GM12878 (cell line): Measurements from ENCODE around the gene SEMA3C.

ENCODE experiments used
- BACH1 ChIP-seq: fragments of 450-650 bp; IDR thresholded peaks from 2 replicates; pipeline ENCODE4 v1.6.1; 2017; ENCODE audit warnings: mild to moderate bottlenecking, borderline replicate concordance
- EP300 ChIP-seq, 2 experiments: fragments of 150-350 bp in 1 of 2; IDR thresholded peaks; 2 replicates each; pipeline ENCODE4 v1.6.1; 2011 to 2012; ENCODE audit warnings: low read depth in 2 of 2, low read length in 2 of 2, borderline replicate concordance in 1 of 2, improper control_type of control experiment in 1 of 2, inconsistent platforms in 1 of 2; ENCODE audit not compliant: control insufficient read depth in 1 of 2
- MYC ChIP-seq: IDR thresholded peaks from 2 replicates; pipeline ENCODE4 v1.6.1; 2011; ENCODE audit warnings: mild to moderate bottlenecking, low read length, moderate library complexity, inconsistent platforms; ENCODE audit not compliant: insufficient read depth, insufficient replicate concordance, insufficient read length, severe bottlenecking
- RFX5 ChIP-seq: IDR thresholded peaks from 2 replicates; pipeline ENCODE4 v1.6.1; 2011; ENCODE audit warnings: low read depth, low read length, improper control_type of control experiment
- YY1 ChIP-seq: IDR thresholded peaks from 2 replicates; pipeline ENCODE4 v1.6.1; 2011; ENCODE audit warnings: low read depth, mild to moderate bottlenecking, low read length
- TF ChIP-seq, protein P1 (sequence below), 3 experiments: IDR thresholded peaks in 2 of 3; conservative IDR thresholded peaks in 1 of 3; 2 replicates each; pipeline ENCODE4 v1.5.1; 2011; ENCODE audit warnings: low read depth in 3 of 3, low read length in 3 of 3, mild to moderate bottlenecking in 3 of 3, control low read depth in 2 of 3, moderate library complexity in 2 of 3, inconsistent platforms in 1 of 3, mixed read lengths in 1 of 3; ENCODE audit not compliant: control insufficient read depth in 2 of 3, insufficient read depth in 1 of 3; ENCODE audit errors: extremely low read depth in 1 of 3

DNA sequence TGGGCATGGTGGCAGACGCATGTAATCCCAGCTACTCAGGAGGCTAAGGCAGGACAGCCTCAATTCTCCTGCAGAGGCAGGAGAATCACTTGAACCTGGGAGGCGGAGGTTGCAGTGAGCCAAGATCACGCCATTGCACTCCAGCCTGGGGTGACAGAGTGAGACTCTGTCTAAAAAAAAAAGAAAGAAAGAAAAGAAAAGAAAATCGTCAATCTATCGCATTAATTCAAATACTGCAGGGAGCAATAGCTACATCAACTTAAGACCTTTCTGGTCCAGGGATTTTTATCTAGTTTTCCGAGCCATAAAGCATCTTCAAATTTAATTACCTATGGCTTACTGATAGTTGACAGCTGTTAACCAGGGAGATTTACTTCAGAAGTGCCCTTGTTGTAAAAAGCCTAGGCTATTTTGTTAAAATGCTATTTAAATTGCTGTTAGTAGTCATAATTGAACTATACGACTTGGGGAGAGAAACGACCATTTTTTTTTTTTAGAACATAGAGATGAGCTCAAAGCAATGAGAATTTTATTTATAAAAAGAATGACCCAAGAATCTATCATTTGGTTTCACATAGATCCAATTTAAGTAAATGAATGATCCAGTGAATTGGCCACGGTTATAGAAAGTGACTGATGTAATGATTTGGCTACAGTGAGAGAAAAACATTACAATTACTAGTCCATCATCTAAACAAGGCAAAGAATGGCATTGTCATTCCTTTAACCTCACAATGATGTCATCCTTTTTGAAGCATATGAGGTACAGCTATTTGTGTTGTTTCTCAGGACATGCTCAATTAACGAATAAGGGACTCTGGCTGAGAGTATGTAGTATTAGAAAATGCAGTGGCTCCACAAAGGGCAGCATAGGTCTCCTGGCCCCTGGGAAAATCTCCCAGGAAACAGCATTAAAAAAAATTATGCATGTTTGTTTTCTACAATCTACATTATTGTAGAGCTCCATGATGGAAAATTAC is 85.3 kb downstream of the SEMA3C start:
- TF ChIP-seq RFX5 (no peak), BACH1 (no peak), MYC (no peak), YY1 (no peak), EP300 (IDR thresholded peaks at IDR 0.05; ENCODE audit: borderline replicate concordance in 1 of 2, control insufficient read depth in 1 of 2, low read depth in 2 of 2, low read length in 2 of 2) (no peak)
- TF ChIP-seq, protein P1, sequence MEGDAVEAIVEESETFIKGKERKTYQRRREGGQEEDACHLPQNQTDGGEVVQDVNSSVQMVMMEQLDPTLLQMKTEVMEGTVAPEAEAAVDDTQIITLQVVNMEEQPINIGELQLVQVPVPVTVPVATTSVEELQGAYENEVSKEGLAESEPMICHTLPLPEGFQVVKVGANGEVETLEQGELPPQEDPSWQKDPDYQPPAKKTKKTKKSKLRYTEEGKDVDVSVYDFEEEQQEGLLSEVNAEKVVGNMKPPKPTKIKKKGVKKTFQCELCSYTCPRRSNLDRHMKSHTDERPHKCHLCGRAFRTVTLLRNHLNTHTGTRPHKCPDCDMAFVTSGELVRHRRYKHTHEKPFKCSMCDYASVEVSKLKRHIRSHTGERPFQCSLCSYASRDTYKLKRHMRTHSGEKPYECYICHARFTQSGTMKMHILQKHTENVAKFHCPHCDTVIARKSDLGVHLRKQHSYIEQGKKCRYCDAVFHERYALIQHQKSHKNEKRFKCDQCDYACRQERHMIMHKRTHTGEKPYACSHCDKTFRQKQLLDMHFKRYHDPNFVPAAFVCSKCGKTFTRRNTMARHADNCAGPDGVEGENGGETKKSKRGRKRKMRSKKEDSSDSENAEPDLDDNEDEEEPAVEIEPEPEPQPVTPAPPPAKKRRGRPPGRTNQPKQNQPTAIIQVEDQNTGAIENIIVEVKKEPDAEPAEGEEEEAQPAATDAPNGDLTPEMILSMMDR (IDR thresholded peaks at IDR 0.05 in 2 of 3, conservative IDR thresholded peaks at IDR 0.05 in 1 of 3; ENCODE audit: control insufficient read depth in 2 of 3, extremely low read depth in 1 of 3, insufficient read depth in 1 of 3, low read depth in 3 of 3, low read length in 3 of 3), result no peak
